GM19238 (cell line): ENCODE data around the gene POLG.

Experiments
- DNase-seq: peaks from one replicate; pipeline ENCODE4 v3.0.0; 2011; ENCODE audit warnings: low spot score; ENCODE audit not compliant: insufficient read length

Gene POLG

DNA sequence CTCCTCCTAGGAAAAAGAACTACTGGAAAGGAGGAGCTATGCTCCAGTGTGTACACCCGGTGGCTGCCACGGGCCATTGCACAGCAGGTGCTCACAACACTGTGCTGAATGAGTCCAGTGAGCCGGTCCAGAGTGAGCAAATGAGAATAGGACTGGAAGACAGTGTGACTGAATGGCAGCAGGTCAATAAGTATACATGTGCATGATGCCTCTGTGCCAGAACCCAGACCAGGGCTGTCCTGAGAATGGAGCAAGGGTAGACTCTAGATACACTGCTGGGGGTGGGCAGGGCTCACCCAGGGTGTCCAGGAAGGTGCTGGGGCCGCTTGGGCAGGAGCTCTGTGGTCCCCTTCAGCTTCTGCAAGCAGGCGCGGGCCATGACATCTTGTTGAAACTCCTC lies 8.3 kb downstream of the POLG start:
- no peak for DNase-seq

DNA sequence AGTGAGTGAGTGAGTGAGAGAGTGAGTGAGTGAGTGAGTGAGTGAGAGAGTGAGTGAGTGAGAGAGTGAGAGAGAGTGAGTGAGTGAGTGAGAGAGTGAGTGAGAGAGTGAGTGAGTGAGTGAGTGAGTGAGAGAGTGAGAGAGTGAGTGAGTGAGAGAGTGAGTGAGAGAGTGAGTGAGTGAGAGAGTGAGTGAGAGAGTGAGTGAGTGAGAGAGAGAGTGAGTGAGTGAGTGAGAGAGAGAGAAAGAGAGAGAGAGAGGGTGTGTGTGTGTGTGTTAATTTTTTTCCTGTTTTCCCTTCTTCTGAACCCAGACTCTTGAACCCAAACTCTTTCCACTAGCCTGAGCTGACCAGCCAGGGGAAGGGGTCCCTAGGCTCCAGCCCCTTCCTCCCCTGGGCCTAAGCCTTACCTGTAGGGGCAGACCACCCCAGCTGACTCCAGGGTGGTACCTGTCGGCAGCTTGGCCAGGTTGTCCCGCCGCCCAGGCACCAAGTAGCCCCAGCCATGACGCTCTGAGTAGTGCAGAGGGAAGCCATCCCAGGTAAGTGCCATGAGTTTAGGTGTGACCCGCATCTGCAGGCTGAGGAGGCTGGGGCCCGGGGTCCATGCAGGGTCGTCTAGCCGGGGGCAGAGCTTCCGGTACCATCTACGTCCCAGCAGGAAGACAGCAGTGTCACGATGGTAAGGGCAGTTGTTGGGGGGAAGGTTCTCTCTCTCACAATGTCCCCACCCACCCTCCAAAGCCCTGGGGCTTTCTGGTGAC lies 9.4 kb downstream of the POLG start:
- no peak for DNase-seq

DNA sequence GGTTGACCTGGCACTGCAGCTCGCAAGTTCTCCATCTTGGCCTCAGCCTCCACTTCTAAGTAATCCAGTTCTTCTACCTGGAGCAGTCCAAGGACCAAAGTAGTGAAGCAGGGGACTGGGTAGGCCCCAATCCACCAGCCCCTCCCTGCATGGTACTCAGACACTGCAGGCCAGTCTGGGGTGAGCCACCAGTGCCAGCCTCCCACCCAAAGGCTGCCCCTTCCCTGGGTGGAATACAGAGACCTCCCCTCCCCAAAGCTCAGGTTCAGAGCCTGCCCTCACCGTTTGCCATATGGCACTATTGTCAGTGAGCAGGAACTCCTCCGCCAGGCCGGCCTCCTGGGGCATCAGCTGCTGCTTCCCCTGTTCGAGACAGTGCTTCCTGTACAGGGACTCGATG lies 10.8 kb downstream of the POLG start:
- no peak for DNase-seq

DNA sequence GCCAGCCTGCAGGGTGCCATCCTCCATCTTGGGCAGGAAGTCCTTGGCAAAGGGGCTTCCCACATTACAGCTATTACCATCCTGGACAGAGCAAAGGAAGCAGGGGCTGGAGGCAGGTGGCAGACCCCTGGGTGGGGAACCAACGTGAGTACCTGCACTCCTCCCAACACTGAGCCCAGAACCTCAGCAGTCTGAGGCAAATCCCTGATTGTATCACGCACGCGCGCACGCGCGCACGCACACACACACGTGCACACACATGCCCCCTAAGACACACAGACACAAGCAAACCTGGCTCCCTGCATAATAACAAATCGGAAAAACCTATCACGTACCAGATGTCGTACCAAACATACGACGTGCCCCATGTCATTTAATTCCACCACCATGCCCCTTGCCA lies 11.8 kb downstream of the POLG start:
- no peak for DNase-seq

DNA sequence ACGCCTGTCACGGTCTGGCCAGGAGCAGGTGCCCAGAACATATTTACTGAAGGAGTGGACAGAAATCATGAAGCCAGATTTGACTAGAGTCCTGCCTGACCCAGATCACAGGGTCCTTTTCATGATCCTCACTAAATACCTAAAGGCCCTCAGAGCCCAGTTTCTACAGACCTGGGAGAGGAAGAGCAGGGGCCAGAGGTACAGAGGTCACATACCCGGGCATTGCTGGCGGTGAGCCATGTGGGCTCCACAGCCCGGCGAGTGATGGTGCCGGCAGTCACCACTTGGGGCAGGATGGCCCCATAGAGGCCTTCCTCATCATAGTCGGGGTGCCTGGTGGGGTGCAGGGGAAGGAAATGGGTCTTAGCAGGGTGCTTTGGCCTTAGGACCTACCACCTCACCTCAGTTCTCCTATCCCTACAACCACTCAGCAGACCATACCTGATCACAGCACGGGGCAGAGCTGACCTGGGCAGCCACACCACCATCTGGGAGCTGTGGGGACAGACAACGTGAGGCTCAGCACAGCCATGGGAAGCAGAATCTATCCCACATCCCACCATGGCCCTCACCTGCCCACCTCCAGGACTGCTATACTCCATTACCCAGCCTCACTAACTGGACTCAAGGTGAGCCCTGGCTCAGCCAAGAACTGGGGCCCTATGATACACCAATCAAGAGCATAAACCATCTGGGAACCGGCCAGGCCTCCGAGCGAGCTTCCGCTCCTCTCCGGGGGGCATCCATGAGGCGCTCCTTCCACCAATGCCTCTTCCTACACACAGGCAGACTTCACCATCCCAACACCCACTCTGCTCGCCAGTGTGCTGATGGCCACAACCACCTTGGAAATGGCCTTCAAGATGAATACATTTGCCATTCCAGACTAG lies 12.9 kb downstream of the POLG start:
- no peak for DNase-seq

DNA sequence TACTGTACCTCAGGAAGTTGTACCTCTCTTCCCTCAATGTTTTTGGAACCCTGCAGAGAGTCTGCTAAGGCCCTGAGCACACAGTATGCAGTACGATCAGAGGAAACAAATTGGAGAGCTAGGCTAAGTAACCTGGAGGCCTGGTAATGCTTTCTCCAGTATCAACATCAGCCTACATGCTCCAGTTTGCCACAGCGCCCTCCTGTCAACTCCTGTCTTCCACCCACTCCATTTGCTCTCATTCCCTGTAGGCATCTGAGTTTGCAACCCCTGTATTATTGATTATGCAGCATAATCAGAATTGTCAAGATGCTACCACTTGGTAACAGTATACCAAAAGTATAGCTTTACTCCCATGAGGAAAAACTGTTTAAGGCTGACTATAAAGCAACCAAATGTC lies 14.4 kb downstream of the POLG start:
- no peak for DNase-seq

DNA sequence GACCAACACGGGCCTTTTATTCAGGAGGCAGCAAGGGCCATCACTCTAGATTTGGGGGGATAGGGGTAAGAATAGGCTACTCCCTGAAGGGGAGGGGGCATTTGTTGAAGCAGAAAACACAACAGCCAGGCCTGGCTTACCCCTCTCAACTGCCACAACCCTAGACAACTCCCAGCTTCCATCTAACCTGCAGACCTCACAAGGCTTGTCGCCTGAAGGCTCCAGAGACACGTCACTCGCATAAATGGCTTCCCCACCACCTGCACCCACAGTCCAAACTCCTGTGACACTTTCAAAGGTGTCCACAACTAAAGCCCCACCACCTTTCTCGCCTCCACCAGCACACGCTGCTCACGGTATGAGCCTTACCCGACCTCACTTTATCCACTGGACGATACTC lies 14.9 kb downstream of the POLG start:
- DNase-seq: no peak

DNA sequence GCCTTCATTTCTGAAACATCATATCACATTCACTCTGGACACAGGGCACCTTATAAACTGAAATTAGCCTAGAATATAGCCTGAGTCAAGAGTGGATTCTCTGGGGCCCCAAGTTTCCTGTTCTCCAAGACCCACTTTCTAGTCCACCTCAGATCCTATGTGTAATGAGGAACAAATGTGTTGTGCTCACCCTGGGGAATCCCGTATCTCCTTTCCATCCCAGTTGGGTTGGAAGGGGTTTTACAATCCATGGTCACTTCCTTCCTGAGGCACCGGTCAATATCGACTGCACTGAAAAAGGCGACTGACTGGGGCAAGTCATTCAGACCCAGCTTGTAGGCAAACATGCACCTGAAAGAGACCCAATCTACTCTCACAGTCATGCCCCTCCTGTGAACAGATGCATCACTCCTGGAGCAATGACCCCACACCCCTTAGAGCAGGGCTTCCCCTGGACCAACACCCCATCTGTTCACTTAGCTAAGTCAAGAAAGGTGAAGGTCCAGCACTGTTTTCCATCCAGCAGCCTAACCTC lies 17.4 kb downstream of the POLG start:
- DNase-seq: no peak

DNA sequence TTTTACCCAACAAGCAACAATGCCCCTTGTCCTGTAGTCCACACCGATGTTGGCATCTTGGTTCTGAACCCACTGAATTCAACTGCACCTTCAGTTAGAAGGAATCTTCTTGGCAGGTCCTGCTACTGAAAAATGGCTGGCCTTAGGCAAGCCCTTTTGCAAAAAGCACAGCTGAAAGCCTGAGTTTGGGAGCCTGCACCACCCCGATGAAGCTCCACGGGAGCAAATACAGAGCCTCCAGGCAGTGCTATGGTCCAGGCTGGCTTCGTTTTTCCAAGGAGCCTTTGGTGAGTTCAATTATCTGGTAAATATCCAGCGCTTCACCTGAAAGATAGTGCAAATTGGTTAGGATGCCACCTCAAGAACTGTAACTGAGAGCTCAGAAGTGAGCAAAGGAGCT lies 18.1 kb downstream of the POLG start:
- no peak for DNase-seq

DNA sequence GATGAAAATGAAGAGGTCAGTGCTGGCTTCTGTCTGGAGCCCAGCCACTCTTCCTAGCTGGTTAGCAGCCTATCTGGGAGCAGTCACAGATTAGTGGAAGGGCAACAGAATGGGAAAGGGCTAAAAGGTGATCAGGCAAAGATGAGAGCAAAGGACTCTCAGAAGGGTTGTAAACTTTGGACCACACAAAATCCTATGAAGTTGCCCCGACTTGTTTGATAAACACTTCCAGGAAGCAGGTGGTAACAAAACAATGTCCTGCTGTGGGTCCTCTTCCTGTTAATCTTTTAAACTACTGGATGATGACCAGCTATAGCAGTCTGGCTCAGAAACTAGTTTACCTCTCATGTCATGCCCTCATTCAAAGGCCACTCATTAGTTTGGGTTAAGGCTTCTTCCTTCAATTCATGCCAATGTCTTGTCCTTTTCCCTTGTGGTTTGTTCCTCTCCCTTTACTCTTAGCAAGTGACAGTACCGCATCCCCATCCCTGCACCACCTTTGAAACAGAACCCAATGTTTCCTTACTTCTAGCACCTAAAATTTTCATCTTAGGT lies 19.2 kb downstream of the POLG start:
- DNase-seq: no peak

DNA sequence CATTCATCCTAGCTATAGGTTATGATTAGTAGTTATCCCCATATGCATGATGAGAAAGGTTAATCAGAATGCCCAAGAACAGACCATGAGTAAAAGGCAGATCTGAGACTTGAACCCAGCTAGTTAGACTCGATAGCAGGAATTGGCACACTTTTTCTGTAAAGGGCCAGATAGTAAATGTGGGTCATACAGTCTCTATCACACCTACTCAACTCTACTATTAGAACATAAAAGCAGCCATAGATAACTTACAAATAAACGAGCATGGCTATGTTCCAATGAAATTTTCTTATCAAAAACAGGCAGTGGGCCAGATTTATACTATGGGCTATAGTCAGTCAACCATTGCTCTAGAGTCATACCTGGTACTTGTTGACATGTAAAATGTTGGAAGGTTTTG lies 24.6 kb downstream of the POLG start:
- DNase-seq: no peak

DNA sequence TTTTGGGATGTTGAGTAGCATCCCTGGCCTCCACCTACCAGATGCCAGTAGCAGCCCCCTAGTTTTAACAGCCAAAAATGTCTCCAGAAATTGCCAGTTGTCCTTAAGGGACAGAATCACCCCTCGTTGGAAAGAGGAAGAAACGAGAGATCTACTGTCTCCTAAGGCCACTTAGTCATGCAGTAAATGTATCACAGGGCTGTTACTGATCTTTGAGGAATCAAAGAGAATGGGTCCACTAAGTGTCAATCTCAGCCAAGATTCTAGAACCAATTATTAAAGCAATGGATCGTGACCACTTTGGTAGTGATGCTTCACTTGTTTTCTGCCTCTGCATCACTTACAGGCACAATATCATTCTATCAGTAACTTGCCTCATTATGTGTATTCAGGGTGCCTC lies 26.4 kb downstream of the POLG start:
- no peak for DNase-seq

DNA sequence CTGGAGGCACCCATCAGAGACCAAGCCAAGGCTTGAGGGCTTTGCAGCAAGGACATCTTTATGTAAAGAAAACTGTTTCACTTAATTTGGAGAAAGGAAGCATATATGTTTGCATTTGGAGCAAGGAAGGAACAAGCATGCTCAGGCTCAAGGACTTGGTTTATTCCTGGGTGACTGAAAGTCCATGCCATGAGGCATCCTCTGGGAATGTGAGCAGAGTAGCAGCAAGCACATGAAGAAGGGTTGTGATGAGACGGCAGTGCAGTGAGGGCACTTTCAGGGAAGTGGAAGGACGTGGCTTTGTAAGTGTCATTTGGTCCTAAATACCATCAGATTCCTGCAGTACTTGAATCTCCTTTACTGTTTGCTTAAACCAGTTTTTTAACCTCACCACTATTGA lies 26.8 kb downstream of the POLG start:
- no peak for DNase-seq

DNA sequence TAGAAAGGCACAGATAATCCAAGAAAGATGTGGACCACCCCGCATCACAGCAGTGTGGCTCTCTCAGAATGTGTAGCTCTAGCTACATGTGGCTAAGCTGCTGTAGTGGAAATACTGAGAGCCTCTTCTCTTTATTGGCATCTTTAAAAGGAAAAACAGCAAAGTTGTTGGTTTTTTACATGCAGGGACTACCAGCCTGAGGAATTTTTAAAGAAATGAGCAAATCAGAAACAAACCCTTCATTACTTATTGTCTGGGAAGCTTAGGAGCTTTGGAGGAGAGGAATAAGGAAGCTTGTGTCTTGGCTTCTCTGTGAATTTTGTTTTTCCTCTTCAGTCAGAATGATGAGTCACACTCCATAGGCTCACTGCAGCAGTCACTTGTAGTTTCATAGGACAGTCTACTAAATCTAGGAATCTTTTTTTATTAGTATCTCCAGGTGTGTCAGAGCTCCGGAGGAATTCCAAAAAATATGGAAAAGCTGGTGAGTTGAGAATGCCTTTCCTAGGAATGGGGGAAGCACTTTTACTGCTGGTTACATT lies 27.5 kb downstream of the POLG start:
- DNase-seq: no peak

DNA sequence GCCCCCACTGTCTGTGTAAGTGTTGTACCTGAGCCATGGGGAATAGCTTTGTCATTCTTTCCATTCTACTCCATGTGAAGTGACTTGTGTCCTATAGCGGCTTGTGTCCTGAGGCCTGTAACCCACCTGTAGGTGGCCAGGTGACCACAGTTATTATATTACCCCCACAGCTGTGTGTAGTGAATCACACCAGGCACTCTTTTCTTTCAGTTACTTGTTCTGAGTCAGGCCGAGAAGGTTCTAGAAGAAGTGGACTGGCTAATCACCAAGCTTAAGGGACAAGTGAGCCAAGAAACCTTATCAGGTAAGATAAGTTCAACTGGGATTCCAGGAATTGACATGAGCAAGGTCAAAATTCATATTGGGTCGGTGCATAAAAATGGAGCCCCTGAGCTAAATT lies 29.2 kb downstream of the POLG start:
- no peak for DNase-seq

DNA sequence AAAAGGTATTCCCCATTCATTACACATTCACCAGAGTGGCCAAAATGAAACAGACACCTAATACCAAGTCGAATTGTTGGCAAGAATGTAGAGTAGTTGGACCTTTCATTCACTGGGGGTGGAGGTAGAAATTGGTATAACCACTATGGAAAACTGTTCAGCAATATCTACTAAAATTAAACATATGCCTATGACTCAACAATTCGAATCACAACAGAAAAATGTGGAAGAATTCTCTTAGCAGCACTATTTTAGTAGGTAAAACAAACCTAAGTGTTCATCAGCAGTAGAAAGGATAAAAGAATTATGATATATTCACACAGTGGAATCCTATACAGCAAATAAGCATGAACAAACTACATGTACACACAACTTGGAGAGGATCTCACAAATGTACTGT lies 30.6 kb downstream of the POLG start:
- DNase-seq: no peak

DNA sequence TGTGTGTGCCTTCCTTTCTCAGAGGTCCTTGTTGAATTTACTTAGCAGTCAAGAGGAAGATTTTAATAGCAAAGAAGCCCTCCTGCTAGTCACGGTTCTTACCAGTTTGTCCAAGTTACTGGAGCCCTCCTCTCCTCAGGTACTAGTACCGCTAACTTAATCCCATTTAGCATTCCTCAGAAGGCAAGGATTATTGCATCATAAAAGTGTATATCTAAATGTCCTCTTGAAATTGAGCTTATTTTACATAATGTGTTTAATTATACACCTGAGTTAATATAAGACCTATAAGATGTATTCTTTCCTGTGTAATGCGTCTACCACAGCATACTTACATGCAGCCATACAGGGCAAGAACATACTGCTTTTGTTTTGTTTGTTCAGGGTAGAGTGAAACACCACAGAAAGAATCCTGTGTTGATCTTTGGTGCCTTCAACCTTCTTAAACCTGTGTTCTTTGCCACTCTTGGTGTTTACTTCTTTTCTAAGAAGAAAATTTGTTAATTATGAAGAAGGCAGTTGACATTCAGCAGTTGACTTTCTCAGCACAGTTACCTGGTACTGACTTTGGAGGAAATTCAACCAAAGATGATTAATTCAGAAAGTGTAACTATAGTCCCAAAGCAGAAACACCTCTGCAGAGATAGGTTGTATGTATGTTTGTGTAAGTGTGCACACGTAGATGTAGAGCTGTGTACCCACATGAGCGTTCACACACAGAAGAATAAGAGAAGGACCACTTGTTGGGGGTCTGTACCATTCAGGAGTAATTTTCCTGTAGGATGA lies 33.1 kb downstream of the POLG start:
- DNase-seq: no peak

DNA sequence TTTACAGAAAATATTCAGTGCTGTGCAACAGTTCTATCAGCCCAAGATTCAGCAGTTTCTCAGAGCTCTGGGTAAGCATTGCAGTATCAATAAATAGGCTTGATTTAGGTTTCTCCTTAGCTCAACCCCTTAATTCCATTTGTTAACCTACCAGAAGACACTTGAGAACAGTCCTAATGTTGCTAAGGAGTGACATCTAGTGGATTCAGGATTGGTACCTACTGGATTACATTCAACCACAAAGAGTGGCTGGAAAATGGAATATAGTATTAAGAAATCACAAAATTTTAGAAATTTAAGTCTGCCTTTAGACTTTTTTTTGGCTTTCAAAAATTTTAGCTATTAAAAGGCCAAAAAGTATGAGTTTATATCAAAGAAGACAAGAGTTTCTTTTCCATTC lies 34.7 kb downstream of the POLG start:
- no peak for DNase-seq

DNA sequence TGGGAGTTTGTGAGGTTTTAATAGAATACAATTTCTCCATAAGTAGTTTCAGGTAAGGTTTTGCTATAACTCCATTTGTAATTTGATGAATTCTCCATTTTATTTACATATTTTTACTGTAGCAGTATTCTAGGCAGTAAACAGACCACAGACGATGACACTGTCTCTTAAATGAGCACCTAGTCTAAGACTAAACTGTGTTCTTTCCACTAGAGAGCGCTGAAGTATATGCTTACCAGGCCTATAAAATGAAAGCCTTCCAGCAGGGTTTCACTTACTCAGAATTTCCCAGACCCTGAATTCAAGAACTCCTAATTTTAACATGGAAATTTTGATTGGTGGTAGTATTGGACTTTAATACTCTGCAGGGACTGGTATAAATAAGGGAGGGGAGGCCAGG lies 41.6 kb downstream of the POLG start:
- no peak for DNase-seq

DNA sequence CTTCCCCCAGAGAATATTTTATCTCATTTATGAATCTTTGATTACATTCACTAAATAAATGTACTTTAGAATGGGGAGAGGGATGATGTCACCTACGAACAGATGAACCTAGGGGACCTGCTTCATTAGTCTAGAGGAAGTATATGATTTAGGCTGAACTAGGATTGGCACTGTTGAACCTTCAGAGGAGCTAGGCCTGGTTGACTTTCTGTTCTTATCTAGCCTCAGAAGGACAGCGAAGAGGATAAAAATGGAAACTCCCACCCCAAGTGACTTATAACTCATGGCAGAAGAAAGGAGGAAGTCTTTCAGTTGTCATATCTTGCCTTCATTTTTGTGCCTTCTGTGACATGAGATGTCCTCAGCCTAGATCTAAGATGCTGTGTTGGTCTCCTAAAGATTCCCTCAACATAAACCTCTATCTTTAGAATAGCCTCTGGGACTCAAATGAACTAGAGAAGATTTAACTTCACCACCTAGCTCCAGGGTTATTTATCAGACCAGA lies 42.6 kb downstream of the POLG start:
- DNase-seq: no peak

DNA sequence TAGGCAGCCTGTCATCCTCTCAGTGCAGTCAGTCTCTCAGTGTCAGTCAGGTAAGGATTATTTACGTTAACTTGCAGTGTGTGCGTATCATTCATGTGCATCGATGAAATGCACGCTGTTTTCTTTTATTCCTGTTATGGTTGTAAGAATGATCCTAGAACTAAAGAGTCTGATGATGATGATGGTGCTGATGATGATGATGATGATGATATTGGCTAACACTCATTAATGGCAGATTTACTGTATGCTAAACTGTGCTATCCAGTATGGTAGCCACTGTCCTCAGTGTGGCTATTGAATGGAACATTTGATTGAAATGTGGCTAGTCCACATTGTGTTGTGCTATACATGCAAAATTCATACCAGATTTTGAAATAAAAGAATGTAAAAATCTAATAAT lies 51.4 kb downstream of the POLG start:
- no peak for DNase-seq
